ENCODE results near the gene LASP1. TPM values are rescaled to one million over a fixed set of nuclear protein-coding genes. Genes with fewer than 3 reads are reported as not detected.

The LASP1 gene
- total RNA-seq, 1 donor from 2014 or later = 266 TPM

GRCh38 chr17:38885728-38886642 lies 16.1 kb downstream of the LASP1 start:
- DNase-seq (ENCODE audit: low spot score) = peak; percentile 65

- DNase-seq (ENCODE audit: low spot score) = no peak
Measured at GRCh38 chr17:38886643-38887010, 16.8 kb downstream of the LASP1 start.

DNA sequence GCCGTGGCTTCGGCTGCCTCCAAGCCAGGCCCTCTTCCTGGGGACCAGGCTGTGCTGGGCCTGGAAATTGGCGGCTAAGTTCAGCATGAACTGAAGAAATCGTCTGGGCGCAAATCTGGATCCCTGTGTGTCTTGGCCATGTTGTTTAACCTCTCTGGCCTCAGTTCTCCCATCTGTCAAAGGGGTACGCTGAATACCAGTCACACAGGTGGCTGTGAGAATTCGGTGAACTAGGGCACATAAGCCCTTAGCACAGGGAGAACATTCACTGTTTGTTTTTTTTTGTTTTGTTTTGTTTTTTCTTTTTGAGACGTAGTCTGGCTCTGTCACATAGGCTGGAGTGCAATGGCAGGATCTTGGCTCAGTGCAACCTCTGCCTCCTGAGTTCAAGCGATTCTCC lies 19.0 kb downstream of the LASP1 start:
- no peak for DNase-seq (ENCODE audit: low spot score)

DNA sequence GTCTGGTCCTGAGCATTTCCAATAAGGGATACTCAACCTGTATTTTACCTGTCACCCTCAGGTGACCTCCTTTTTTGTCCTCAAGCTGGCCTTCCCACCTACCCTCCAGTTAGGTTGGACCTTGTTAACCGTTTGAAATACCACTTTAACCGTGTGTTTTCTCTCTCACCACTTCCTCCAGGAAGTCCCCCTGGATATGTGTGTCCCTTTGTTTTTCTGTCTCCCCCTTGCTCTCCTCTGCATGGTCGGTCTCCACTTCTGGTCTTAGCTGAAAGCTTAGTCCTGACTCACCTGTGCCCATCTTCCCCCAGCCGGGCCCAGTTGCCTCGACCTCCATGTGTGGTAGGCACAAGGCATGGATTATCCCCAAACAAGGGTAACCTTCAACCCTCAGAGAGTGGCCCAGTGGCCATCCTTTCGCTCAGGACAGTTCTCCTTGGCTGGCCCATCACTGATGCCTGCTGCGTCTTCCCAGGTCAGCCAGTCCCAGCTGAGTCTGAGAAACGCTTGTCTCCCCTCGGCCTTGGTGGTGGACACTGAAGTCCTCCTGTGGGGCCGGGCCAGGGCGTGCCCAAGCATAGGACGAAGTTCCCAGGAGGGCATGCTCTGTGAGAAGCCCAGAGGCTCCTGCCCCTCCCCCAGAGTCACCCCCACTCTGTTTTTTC lies 20.0 kb downstream of the LASP1 start:
- no peak for DNase-seq (ENCODE audit: low spot score)

DNA sequence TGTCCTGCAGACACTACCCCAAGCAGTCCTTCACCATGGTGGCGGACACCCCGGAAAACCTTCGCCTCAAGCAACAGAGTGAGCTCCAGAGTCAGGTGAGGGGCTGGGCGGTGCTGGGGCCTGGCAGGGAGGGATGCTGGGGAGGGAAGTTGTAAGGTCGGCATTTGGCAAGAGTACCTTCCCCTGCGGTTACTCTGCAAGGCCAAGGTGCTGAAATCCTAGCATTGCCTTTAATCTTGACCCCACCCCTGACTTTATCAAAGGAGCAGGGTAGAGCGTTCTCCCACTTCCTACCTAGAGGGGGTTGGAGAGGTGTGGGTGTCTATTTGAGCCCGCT lies 20.5 kb downstream of the LASP1 start:
- no peak for DNase-seq (ENCODE audit: low spot score)

- DNase-seq (ENCODE audit: low spot score) = no peak
Measured at GRCh38 chr17:38891441-38891840, 21.6 kb downstream of the LASP1 start.

- no peak for DNase-seq (ENCODE audit: low spot score)
Measured at GRCh38 chr17:38892083-38892482, 22.2 kb downstream of the LASP1 start.

- no peak for DNase-seq (ENCODE audit: low spot score)
Measured at GRCh38 chr17:38892620-38893019, 22.8 kb downstream of the LASP1 start.

DNA sequence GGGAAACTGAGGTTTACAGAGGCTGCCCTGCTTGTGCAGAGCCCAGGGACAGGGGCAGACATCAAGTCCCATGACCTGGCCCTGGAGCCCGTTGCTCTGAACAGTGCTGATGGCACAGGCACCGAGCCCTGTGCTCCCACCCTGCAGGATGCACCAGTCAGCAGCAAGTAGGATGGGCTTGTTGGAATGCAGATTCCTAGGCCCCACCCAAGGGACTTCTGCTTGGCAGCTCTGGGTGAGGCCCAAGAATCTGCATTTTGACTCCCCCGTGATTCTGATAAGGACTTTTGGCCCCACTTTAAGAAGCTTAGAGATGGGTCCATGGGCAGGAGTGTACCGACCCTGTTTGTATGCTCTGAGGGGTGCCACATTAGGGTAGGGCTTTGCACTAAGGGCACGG lies 23.3 kb downstream of the LASP1 start:
- no peak for DNase-seq (ENCODE audit: low spot score)

- DNase-seq (ENCODE audit: low spot score) = peak; percentile 47
Measured at GRCh38 chr17:38893607-38894006, 23.7 kb downstream of the LASP1 start.

DNA sequence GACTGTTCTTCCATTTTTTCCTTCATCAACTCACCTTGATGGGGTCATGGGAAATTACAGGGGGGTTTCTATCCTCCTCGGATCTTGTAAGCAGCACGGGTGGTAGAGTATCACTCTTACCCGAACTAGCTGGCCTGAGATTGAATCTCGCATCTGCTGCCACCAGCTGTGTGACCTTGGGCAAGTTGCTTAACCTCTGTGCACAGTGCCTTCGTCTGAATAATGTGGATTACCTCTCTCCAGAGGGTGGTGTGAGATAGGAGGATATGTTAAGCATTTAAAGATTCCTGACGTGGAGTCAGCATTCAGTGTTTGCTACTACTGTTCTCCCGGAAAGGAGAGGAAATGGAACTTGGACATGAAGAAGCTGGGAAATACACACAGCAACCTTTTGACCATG lies 24.4 kb downstream of the LASP1 start:
- DNase-seq (ENCODE audit: low spot score) = no peak

DNA sequence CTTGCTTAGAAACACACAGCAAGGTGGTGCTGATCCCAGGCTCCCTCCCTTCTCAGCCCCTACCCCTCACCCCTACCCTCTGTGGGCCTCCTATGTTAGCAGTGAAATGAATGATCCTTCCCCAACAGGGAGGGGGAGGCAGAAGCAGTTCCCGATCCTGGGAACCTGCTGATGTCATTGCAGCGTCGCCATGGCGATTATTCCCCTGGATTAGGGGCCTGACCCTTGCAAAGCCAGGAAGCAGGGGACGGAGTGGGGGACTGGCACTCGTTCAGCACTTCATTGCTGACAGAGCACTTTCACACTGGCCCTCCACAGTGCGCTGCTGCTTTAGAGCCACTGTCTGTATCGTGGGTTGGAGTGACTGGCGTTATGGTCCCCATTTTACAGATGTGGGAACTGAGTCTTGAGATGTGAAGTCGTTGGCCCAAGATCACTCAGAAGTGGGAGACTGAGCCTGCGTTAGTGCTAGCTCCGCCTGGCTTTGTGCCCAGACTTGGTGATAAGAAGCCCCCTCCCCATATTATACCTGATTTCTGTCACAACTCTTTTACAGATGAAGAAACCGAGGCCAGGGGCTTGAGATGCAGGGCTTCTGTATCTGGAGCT lies 26.6 kb downstream of the LASP1 start:
- DNase-seq (ENCODE audit: low spot score) = peak; percentile 75

DNA sequence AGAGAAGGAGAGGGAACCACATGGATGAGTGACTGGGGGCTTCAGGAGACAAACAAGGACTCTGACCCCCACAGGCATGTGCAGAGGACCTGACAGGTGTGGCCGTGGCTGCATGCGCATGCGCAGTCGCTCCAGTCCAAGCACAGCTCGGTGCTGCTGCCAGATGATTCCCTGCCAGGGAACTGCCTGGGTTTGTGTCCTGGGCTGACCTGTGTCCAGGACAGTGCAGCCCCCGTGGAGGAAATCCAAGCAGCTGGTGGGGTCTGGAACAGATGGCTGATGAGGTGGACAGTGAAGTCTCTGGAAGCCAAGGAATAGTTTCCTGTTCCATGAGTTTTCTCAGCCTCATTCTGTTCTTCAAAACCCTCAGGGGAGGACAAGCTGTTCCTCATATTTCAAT lies 27.3 kb downstream of the LASP1 start:
- no peak for DNase-seq (ENCODE audit: low spot score)

- no peak for DNase-seq (ENCODE audit: low spot score)
Measured at GRCh38 chr17:38897671-38898290, 27.9 kb downstream of the LASP1 start.

GRCh38 chr17:38898291-38898679 lies 28.4 kb downstream of the LASP1 start:
- no peak for DNase-seq (ENCODE audit: low spot score)

DNA sequence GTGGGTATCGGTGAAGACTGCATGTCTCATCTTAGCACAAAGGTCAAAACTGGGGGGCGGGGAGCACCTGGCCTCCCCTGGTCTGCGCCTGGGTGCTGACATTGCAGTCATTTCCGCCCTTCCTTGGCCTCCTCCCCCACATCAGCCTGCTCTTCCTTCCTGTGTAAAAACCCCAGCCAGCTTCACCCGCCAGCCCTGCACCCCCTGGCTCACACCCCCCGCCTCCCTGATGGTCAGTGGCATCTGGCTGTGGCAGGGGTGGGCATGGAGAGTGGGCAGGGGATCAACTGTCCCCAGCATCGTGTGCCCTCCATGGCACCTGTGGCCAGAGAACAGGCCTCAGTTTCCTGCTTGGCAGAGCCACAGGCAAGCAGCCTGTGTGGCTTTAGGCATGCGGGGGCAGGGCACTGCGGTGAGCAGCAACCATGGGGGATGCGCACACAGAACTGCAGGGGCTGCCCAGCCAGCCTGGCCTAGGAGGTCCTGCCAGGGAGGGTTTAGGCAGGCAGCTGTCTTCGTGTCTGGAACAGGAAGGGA lies 29.0 kb downstream of the LASP1 start:
- no peak for DNase-seq (ENCODE audit: low spot score)

GRCh38 chr17:38899421-38899820 lies 29.6 kb downstream of the LASP1 start:
- DNase-seq (ENCODE audit: low spot score) = no peak

GRCh38 chr17:38900978-38901656 lies 31.3 kb downstream of the LASP1 start:
- DNase-seq (ENCODE audit: low spot score) = peak; percentile 82

DNA sequence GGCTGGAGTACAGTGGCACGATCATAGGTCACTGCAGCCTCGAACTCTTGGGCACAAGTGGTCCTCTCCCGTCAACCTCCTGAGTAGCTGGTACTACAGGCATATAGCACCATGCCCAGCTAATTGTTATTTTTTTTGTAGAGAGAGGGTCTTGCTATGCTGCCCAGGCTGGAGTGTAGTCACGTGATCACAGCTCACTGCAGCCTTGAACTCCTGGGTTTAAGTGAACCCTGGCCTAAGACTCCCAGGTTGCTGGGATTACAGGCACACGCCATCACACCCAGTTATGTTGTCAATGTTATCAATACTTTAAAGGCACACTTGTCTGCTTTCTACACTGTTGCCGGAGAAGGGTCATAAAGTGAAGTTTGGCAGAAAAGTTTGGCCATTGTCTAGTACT lies 33.5 kb downstream of the LASP1 start:
- no peak for DNase-seq (ENCODE audit: low spot score)

DNA sequence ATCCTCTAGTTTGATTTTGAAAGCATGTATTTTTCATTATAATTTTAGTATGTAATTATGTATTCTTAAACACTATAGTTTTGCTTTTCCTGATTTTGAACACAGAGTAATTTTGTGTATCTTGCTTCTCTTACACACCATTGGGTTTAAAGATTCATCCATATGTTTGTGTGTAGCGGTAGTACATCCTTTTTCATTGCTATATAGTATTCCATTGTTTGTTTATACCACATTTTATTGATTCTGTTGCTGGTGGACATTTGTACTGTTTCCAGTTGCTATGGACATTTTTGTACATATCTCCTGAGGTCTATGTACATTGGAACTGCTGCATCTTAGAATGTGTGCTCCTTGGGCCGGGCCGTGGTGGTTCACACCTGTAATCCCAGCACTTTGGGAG lies 35.0 kb downstream of the LASP1 start:
- DNase-seq (ENCODE audit: low spot score) = no peak

GRCh38 chr17:38905375-38905774 lies 35.5 kb downstream of the LASP1 start:
- DNase-seq (ENCODE audit: low spot score) = no peak
